Hippocampal formation (tissue), 2 donors: ENCODE data around the gene IFFO2.

Experiments used
- DNase-seq, 2 donors: peaks; one replicate each; lab custom pipeline; 2025; lab: John Stamatoyannopoulos, UW

IFFO2 gene

DNA sequence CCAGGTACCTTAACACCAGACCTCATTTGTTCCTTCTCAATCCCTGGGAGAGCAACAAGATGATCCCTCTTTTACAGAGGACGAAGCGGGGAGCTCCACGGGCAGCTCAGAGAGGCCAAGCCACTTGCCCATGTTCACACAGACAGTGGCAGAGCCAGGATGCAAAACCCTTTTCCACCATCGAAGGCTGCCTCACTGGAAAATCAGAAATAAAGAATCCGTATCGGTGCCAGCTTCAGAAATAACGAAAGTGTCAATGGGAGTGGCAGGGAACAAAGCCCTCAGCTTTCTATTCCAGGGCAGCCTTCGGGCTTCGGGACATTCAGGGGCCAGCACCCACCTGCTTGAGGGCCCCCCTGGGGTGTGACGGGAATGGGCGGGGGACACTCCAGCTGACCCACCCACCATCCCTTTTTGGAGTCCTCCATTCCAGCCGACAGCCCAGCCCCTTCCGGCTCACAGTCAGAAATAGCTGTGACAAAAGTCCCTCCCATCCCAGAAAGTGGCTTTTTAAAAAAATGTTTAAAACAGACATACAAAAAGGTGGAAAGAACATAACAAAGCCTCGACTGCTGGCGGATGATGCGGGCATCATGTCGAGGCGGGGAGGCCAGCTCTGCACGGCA is 6.0 kb downstream of the IFFO2 start:
- DNase-seq: no peak

DNA sequence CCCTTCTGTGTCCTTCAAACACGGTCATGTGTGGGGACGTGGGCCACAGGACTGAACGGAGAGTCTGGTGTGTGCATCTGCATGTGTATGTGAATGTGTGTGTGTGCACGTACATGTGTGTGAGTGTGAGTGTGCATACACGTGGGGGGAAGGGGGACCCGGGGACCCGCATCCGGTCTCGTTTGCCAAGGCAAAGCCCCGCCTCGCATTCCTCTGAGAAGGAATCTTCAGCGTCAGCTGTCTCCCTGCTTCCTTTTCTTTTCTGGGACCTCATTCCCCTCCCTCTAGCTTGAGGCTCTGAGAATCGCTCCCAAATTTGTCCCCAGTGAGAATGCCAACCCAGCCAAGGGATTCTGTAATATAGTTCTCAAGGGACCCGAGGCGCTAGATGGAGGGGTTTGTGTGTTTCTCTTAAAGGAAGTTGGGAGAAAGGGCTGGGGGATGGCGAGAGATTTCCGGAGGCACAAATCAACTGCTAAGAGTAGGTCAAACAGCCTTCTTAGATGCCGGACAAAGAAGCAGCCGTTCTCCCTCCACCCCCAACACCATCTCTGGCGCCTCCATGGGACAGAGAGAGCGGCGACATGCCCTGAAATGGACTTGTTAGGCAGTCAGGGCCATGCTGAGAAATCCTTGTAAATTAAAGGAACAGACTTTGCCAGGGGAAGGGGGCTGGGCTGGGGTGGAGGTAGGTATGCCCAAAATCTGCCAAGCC is 6.6 kb downstream of the IFFO2 start:
- peak; percentile 48 to 72 for DNase-seq

DNA sequence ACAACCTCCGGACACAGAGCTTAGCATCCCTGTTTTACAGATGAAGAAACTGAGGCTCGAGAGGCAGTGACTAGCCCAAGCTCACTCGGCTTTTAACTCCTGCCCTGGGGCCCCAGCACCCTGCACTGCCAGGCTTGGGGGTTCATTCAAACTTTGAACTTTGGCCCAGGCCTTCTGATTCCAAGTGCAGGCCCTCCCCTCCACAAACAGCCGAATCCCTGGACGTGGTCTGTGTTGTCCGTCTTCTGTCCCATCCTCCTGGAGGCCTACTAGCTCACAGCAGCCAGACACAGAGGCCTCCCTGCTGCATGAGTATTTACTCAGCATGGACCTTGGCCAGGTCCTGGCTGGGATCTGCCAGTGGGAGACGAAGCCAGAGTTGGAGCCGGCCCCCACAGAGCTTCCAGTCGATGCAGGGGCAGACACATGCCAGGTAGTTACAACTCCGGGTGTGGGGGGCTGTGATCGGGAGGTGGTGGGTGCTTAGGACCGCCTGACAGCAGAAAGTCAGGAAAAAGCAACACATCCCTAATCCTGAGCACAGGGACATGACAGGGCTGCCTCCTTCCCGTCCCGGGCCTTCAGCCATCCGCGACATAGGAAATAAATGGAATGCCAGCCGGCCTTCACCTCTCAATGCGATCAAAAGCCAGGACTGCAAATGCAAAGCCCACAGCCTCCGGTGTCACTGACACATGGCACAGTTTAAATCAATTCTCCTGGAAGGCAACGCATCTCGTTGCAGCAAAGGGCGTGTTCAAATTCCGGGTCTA is 7.4 kb downstream of the IFFO2 start:
- no peak for DNase-seq

DNA sequence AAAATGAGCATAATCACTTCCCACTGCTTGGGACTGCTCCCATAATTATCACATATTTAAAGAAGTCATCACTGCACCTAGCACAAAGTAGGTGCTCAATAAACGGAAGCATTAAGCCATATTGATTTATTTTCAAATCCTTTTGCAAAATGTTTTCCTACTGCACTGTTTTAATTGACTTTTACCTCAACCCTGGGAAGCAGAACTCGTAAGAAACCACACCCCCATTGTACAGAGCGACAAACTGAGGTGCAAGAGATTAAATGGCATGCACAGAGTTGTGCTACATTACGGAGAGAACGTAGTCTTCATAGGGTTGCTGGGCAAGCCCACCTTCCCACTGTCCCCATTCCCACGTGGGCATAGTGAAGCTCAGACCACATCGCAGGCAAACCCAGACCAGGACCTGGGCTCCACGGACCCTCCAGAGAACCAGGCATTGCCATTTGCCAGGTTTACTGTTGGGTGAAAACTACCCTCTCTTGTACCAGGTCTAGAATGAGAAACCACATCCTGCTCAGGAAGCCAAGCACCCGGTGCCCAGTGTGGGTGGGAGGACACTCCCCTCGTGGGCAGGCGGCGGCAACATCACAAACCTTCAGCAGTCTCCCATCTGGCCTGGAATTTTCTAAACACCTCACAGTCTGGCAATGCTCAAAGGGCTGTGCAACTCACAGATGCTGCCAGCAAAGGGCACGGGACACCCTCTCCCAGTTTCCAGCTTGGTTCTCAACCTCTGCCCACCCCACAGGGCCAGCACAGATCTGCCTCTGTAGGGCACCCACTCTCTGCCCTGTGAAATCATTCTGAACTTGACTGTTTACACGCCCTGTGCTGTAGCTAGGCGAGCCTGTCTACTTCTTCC is 8.2 kb downstream of the IFFO2 start:
- DNase-seq: no peak

DNA sequence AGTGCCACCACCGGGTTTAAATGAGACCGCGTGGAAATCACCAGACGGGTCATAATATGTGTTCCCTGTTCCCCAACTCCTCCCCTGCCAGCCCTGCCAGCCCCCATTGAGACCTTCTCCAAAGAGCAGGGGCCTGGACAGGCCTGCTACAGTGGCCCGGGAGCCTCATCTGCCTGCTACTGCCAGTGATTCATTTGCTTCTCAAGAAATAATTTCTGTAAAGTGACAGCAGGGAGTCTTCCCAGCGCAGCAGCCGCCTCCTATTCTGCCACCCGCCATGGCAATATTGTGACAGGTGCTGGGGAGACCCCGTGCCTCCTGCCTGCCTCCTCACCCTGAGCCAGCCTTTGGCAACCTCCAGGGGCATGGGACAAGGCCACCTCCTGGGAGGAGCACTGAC is 8.9 kb downstream of the IFFO2 start:
- no peak for DNase-seq

DNA sequence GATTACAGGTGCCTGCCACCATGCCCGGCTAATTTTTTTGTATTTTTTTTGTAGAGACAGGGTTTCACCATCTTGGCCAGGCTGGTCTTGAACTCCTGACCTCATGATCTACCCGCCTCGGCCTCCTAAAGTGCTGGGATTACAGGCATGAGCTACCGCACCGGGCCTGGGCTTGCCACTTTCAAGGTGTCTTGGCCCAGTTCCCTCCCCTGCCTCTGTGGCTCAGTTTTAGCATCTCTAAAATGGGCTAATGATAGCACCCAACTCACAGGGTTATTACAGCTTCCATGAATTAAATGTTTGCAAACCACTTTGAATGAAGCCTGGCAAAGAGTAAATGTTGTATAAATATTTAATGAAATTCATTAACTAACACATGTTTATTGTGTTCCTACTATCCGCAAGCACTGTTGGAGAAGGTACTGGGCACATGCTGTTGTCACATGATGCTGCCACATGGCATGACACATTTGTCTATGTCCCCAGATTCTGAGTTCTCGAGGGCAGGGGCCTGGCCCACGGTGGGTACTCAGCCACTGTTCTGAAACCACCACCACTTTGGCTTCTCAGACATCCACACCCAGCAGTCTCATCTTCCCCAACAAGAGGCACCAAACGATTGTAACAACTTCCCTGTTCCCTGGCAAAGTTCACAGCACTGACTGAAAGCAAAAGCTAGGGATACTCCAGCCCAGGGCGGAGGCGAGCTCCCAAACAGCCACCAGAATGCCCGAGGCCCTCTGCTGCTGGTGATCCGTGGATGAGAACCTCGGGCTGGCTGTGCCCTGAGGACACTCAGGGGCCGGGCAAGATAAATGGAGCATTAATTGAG is 9.7 kb downstream of the IFFO2 start:
- no peak for DNase-seq

DNA sequence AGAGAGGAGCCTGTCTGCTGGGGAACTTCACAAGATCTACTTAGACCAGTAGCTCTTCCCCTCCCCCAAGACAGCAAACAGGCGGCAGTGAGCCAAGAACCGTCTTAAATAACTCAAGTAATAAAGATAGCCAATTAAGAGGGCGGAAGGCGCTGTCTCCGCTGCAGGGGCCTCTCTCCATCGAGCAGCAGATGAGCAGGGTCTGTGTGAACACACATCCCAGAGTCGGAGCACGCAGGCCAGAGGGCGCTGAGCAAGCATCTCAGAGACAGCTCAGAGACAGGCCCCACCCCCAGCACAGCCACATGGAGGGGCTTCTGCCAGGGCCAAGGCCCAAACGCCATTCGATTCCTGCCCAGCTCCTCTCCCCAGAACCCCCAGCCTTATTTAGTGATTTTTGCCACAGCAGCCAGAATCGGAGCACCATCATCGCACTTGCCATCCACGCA is 11.1 kb downstream of the IFFO2 start:
- DNase-seq: peak in 1 of 2 donors; percentile 45

DNA sequence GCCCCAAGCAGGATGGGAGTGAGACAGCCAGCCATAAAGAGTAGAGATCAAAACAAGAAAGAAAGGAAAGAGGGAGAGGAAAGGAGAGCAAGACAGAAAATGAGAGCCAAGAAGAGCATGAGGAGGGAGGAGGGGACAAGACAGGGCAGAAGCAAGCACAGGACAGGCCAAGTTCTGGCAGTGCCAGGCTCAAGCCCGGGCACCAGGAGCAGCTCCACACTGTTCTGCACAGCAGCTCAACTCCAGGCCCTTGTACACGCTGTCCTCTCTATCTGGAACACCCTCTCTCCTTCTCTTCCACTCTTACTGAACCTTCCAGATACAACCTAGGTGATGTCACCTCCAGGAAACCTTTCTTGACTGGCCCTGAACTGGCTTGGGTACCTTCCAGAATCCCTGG is 11.7 kb downstream of the IFFO2 start:
- DNase-seq: no peak

DNA sequence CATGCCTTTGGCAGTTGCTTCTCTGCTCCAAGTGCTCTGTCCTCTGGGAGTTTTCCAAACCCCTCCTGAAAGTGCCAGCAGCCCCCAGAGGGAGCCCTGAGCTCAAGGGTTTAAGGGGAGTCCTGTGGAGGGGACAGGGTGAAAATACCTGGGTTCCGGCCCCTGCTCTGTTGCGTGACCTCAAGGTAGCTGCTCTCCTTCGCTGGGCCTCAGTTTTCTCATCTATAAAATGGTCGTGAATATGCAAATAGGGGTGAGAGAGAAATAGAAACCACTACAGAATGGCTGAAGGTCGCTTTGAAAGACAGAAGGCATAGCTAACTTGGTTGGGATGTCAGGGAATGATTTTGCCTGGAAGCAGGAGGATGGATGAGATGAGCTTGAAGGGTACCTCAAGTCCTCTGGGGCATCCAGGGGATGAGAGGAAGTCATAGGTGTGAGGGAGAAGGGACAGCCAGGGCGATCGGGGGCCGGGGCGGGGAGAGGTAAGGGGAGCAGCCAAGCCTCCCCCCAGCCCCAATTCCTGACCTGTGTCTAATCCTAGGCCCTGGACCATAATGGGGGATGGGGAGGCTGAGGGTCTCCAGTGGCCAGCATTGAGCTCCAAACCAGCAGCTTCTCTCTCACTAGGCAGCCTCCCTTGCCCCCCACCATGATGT is 12.4 kb downstream of the IFFO2 start:
- no peak for DNase-seq

DNA sequence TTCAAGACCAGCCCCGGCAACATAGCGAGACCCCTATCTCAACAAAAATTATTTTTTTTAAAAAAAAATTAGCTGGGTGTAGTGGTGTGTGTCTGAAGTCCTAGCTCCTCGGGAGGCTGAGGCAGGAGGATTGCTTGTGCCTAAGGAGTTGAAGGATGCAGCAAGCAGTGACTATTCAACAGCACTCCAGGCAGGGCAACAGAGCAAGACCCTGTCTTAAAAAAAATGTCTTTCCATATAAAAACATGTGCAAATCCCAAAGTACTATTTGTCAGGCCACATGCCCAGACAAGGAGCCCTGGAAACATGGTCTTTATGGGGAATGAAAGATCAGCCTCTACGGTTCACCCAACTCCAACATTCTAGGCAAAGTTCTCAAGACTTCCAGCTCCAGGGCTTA is 13.3 kb downstream of the IFFO2 start:
- no peak for DNase-seq

DNA sequence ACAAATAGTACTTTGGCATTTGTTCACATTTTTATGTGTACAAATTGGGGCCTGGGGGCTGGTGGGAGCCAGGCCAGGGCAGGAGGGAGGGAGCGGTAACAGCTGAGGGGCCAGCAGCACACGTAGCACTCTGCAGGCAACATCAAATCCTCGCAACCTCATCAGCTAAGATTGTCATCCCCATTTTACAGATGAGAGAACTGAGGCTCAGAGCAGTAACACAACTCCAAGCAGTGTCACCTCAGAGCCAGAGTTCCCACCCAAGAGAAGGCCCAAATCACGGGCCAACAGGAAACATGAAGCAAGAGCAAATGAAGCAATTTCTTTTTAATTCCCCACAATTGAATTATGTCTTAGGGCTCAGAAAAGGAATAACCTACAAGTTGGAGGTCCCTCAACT is 14.1 kb downstream of the IFFO2 start:
- DNase-seq: no peak

DNA sequence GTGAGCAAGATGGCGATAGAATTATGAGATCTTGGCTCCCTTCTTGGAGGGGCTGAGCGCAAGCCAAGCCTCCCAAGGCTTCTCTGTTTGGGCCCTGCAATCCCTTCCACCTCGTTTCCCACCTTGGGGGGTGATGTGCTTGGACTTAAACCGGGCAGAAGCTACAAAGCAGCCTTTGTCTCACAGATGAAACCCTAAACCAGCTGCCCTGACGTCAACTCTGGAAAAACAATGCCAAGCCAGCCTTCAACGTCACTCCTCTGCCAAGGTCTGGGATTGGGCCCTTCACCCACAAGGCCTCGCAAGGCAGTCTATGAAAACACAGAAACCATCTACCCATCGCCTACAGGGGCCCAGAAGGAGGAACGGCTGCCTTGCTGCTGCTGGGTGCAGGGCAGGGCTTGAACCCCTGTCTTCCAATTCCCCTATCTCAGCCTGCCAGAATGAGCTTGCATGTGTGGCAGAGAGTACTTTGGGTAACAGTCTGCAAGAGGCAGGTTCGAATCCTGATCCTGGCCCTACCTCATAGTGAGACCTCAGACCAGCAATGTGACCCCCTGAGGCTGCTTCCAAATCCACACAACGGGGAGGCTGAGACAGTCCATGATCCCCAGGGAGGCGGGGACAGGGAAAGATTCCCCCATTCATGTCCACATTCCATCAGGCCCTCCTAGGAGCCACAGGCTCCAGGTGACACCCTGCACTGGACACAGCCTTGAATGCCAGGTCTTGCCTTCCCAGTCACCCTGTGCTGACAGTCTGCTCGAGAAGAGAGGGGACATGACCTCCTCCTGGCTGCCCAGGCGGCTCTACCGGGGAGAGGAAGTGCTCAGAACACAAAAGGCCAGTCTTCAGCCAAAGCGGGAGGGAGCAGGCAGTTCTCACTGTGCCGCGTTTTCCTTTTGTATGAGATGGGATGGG is 15.0 kb downstream of the IFFO2 start:
- DNase-seq: peak; percentile 84 to 96

DNA sequence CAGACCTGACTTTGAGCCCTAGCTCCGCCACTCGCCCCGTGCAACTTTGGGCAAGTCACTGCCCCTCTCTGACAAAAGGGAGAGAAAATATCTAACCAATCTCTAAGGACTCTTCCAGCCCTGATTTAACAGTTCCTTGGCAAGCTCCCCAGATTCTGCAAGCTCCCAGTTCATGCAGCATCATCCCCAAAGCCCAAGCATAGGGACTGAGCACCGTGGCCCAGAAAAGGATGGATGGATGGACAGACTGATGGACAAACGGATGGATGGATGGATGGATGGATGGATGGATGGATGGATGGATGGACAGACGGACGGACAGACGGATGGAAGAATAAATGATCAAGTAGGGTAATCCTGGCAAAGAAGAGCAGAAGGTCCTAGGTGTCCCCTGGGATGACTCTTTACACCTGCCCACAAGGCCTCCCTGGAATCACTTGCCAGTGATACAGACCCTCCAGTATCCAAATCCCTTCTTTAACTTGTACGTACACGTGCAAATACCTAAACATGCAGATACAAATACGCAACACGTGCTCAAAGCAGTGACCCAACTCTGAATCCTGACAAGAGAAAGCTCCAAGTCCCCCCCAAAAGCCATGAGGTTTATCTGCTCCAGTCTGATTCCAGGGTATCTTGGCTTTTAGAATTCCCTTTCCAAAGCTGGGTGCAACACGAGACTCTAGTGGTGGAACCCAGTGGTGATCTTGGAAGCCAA is 16.0 kb downstream of the IFFO2 start:
- DNase-seq: no peak

DNA sequence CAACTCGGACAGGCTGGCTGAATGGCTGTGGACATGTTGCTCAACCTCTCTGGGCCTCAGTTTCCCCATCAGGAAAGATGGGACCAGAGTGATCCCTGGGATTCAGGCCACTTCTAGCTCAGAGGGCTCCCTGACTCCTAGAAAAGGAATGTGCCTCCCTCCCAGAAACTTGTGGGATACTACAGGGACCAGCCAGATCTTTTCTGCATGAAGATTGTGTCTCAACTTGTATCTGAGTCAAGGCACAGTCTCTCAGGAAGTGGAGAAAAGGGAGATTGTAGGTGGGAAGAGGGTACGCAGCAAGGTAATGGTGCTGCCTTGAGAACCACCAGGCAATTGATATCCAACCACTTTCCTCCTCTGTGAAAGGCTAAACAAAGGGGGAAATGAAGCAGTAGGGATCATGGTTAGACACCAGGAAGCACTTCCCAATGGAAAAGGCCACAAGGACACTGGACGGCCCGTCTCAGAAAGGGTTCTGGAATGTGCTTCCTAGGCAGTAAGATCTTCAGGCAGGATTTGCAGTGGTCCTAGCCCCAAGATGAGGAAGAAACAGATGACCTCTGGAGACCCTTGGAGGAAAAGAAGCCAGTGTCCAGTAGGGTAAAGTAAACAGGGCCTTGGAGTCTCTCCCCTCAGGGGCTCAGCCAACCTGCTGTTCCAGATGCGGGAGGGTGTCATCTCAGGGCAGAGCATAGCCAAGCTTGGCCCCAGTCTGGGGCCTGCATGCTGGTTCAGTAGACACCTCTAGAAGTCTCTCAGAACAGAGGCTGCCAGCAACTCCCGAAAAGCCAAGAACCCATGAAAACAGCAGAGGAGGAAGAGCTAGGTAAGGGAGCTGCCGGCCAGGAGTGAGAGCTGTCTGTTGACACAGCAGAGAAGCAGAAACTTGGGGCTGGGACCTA is 16.8 kb downstream of the IFFO2 start:
- DNase-seq: no peak

DNA sequence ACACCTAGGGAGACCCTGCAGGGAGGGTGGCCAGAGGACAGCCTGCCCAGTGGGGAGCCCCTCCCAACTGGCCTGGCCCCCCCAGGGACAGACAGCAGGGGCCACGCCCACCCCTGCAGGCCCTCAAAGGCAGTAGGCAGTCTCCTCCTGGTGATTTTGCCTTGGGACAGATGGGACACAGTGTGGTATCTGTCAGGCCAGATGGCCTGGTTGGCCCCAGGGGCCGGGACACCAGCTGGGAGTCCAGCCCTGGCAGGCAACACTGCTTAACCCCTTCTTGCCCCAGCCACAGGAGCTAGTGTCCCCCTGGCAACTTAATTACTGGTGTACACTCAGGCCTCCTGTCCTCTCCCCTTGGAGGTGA is 17.8 kb downstream of the IFFO2 start:
- DNase-seq: peak; percentile 44 to 55

DNA sequence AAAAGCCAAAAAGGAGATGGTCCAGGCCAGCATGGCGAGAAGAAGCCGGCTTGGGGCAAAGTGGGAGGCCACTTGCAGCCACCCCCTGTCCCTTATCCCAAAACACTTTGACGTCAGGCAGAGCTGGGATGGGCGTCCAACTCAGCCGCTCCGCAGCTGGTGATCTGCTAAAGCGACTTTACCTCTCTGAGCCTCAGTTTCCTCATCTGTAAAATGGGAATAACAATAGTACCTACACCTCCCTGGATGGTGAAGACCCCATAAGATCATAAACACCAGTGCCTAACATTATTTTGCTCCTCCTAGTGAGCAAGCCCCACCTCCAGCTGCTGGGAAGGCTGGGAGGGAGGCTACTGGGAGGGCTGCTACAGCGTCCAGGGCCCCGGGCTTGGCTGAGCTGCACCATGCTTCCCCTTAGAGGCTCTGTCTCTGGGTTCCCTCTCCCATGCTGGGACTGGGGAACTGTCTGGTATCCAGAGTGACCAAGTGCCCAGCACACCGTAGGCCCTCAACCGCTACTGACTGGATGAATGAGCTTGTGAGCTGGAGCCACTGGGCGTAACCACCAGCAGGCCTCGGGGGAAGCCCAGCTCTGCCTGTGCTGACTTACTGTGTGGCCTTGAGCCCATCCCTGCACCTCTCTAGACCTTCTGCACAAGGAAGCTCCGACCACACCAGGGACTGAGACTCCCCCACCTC is 18.3 kb downstream of the IFFO2 start:
- DNase-seq: no peak

DNA sequence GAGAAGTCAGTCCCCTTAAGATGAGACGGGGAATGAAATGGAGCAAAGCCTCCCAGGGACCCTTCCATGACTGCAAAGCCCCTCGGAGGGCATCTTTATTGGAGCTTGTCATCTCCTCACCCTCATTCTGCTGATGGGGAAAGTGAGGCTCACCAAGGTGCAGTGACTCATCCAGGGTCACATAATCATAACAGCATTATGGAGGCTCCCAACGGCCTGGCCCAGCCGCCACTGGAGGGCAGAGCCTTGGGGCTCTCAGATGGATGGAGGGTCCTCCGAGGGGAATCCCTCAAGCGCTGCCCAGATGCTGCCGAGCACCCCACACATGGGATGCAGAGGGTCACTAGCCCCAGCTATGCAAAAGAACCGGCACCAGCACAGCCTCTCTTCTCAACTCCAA is 18.9 kb downstream of the IFFO2 start:
- DNase-seq: no peak
